ENCODE data around the gene VPS9D1.
"Not testable (repeated sequence)": the region's sequence is repeated elsewhere in the genome, so short reads cannot be mapped to it uniquely, and the experiment has no call there.

VPS9D1 gene

DNA sequence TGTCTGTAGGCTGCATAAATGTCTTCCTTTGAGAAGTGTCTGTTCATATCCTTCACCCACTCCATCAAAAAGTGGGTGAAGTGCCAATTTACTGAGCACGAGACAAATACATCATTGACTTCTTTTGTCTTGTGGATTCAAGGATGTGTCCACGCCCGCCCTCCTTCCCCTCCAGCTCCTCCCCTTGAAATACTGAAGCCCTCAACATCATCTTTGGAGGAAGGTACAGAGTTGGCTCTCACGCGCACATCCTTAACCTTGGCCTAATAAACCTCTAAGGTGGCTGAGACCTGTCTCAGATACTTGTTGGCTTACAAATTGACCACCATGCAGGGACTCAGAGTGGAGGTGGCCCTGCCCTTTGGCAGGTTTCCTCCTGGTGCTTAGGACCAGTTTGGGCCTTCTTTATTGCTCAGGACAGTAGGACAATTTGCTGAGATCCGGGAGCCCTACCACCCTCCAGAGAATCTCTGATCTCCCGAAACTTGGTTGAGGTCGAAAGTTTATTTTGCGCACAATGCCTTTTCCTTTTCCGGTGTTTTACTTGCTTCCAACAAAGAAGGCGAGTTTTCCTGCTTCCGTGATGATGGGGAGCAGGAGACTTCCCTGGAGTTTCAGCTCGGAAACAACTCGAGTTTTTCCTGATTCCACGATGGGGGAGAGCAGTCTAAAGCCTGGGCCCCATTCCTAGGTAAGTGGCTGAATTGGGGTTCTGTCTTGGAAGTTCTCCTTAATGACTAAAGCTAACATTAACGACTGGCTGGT, 48.3 kb downstream of the VPS9D1 start:
- DNase-seq (ENCODE audit: low read depth, low spot score) = no peak
- TF ChIP-seq, protein P1, sequence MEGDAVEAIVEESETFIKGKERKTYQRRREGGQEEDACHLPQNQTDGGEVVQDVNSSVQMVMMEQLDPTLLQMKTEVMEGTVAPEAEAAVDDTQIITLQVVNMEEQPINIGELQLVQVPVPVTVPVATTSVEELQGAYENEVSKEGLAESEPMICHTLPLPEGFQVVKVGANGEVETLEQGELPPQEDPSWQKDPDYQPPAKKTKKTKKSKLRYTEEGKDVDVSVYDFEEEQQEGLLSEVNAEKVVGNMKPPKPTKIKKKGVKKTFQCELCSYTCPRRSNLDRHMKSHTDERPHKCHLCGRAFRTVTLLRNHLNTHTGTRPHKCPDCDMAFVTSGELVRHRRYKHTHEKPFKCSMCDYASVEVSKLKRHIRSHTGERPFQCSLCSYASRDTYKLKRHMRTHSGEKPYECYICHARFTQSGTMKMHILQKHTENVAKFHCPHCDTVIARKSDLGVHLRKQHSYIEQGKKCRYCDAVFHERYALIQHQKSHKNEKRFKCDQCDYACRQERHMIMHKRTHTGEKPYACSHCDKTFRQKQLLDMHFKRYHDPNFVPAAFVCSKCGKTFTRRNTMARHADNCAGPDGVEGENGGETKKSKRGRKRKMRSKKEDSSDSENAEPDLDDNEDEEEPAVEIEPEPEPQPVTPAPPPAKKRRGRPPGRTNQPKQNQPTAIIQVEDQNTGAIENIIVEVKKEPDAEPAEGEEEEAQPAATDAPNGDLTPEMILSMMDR (IDR thresholded peaks at IDR 0.05; ENCODE audit: insufficient read depth, low read length, missing control alignments) = no peak
- no peak overlapping the region for H3K4me3 ChIP-seq (ENCODE audit: low read depth, low read length)
- POLR2A ChIA-PET = no interaction called here
- CTCF ChIA-PET = interaction anchor here (1.0 kb wide), 1 partner anchor 13 kb away, joined by 3 read pairs; no protein-coding TSS in a partner anchor

GRCh38 chr16:89671565-89671964, 49.1 kb downstream of the VPS9D1 start:
- H3K4me3 ChIP-seq (ENCODE audit: low read depth, low read length); DNase-seq (ENCODE audit: low read depth, low spot score); CTCF ChIA-PET: not testable (repeated sequence)
- POLR2A ChIA-PET = interaction anchor here (1.4 kb wide), 1 partner anchor 15 kb away, joined by 5 read pairs; the partner anchor contains the start of gene CDK10

DNA sequence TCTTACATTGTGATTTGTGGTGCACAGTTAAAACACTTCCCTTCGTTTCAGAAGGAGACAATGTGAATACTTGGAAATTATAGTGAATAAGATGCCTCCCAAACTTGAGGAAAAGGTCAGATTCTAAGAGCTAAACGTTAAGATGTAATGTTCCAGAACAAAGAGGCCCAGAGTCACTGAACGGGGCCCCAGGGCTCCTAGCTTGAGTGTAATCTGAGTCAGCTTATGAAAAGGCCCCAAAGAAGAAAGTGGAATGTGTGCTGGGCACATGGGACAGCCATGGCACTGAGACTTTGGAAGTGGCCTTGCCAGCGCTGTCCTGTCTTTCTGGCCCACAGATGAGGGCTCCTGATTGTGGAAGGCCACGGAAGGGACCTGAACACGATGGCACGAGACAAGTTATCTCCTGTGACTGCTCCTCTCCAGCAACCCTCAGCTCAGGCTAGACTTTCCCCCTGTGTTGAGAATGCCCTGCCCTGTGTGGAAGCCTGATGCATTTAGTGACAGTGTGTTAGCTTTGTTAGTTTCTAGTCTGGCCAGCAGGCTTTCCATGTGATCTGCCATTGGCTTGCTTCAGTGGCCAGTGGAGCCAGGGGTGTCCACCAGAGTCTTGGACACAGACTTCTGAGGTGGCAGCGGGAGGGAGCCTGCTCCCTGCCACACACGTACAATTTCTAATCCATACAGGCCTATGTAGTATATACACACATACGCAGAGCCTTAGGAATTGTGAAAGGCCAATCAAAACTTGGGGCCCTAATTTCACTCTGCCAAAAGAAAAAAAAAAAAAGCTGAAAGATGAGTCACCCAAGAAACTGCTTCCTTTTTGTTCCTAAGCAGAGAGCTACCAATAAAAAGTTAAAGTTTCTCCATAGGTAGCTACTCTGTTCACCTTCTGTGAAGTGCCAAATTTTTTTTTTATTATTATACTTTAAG, 49.9 kb downstream of the VPS9D1 start:
- ChIA-PET CTCF (interaction anchor here (0.9 to 1.2 kb wide), 2 partner anchors 29 kb away, joined by 3 to 6 read pairs; no protein-coding TSS in a partner anchor), POLR2A (interaction anchor here (1.4 kb wide), 1 partner anchor 15 kb away, joined by 5 read pairs; the partner anchor contains the start of gene CDK10)
- TF ChIP-seq, protein P1 (IDR thresholded peaks at IDR 0.05; ENCODE audit: insufficient read depth, low read length, missing control alignments) = no peak
- no peak overlapping the region for H3K4me3 ChIP-seq (ENCODE audit: low read depth, low read length)
- no peak for DNase-seq (ENCODE audit: low read depth, low spot score)

GRCh38 chr16:89669755-89670154, 50.9 kb downstream of the VPS9D1 start:
- DNase-seq (ENCODE audit: low read depth, low spot score) = no peak
- TF ChIP-seq, protein P1 (IDR thresholded peaks at IDR 0.05; ENCODE audit: insufficient read depth, low read length, missing control alignments) = no peak
- POLR2A ChIA-PET = no interaction called here
- CTCF ChIA-PET = interaction anchor here (1.2 kb wide), 1 partner anchor 28 kb away, joined by 3 read pairs; no protein-coding TSS in a partner anchor
- no peak overlapping the region for H3K4me3 ChIP-seq (ENCODE audit: low read depth, low read length)

GRCh38 chr16:89668790-89669158, 51.9 kb downstream of the VPS9D1 start:
- TF ChIP-seq, protein P1 (IDR thresholded peaks at IDR 0.05; ENCODE audit: insufficient read depth, low read length, missing control alignments) = no peak
- CTCF ChIA-PET = interaction anchor here (1.3 to 1.6 kb wide), 2 partner anchors 10 to 31 kb away, joined by 5 read pairs; no protein-coding TSS in a partner anchor
- POLR2A ChIA-PET = no interaction called here
- no peak overlapping the region for H3K4me3 ChIP-seq (ENCODE audit: low read depth, low read length)
- DNase-seq (ENCODE audit: low read depth, low spot score) = no peak

DNA sequence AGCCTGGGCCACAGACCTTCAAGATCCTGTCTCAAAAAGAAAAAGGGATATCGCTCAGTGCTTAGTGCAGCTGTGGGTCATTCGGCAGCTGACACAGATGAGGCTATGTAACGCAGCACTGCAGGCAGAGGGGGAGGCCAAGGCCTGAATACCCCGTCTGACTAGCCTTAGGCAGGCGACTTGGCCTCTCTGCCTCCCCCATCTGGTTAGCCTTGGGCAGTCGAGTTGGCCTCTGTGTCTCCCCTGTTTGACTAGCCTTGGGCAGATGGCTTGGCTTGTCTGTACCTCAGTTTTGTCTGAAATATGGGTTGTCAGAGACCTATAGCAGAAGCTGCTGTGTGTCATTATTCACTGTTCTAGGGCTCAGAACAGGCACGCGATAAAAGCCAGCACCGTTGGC, 53.1 kb downstream of the VPS9D1 start:
- ChIA-PET CTCF (interaction anchor here (0.8 to 1.4 kb wide), 3 partner anchors 9 to 102 kb away, joined by 3 to 4 read pairs (median 3); no protein-coding TSS in a partner anchor), POLR2A (no interaction called here)
- TF ChIP-seq, protein P1 (IDR thresholded peaks at IDR 0.05; ENCODE audit: insufficient read depth, low read length, missing control alignments) = no peak
- no peak for DNase-seq (ENCODE audit: low read depth, low spot score)
- no peak overlapping the region for H3K4me3 ChIP-seq (ENCODE audit: low read depth, low read length)
